SK-N-SH treated with all-trans-retinoic acid at 6 μM for 48 hours (cell line): ENCODE data around the gene DNAAF5.

Source experiments
- ISL1 ChIP-seq: fragments of 250-450 bp; sonication (Bioruptor Pico); IDR thresholded peaks from 2 replicates; pipeline ENCODE4 v2.1.2; 2022; ENCODE audit warnings: mild to moderate bottlenecking, moderate library complexity
- RARB ChIP-seq: fragments of 250-450 bp; sonication (Bioruptor Pico); IDR thresholded peaks from 2 replicates; pipeline ENCODE4 v1.8.0; 2021; ENCODE audit warnings: mild to moderate bottlenecking, moderate library complexity
- TCF4 ChIP-seq: fragments of 250-450 bp; sonication (Bioruptor Pico); IDR thresholded peaks from 2 replicates; pipeline ENCODE4 v1.8.0; 2021; ENCODE audit warnings: mild to moderate bottlenecking, moderate library complexity, borderline replicate concordance
- TOX ChIP-seq: fragments of 250-450 bp; sonication (Bioruptor Pico); IDR thresholded peaks from 2 replicates; pipeline ENCODE4 v1.8.0; 2021; ENCODE audit warnings: mild to moderate bottlenecking, moderate library complexity, borderline replicate concordance
- ZC3H10 ChIP-seq: fragments of 250-450 bp; sonication (Bioruptor Pico); IDR thresholded peaks from 2 replicates; pipeline ENCODE4 v1.5.1; 2021; ENCODE audit warnings: mild to moderate bottlenecking, moderate library complexity
- ZNF8 ChIP-seq: fragments of 450-650 bp; formaldehyde crosslinking; IDR thresholded peaks from 2 replicates; pipeline ENCODE4 v1.5.0; 2020; ENCODE audit warnings: mild to moderate bottlenecking, moderate library complexity

- TF ChIP-seq ZNF8 (CRISPR knock-in tag) (no peak), ISL1 (CRISPR knock-in tag) (no peak), ZC3H10 (no peak), TOX (CRISPR knock-in tag) (no peak), RARB (CRISPR knock-in tag) (no peak), TCF4 (CRISPR knock-in tag) (no peak)
These were observed 28.9 kb downstream of the DNAAF5 start for GRCh38 chr7:755413-755805.
